Stimulated activated CD4-positive, alpha-beta T cell treated with anti-CD3 and anti-CD28 coated beads, Interleukin-4, amount 100 ng/mL, for 4 hours (primary cell): Measurements from ENCODE around the gene PLA2R1.
"Not testable (repeated sequence)": the region's sequence is repeated elsewhere in the genome, so short reads cannot be mapped to it uniquely, and the experiment has no call there.

ENCODE experiments used
- DNase-seq, 2 experiments: peaks; one replicate each; pipeline ENCODE4 v3.0.0-alpha.2; 2020

Gene PLA2R1

DNA sequence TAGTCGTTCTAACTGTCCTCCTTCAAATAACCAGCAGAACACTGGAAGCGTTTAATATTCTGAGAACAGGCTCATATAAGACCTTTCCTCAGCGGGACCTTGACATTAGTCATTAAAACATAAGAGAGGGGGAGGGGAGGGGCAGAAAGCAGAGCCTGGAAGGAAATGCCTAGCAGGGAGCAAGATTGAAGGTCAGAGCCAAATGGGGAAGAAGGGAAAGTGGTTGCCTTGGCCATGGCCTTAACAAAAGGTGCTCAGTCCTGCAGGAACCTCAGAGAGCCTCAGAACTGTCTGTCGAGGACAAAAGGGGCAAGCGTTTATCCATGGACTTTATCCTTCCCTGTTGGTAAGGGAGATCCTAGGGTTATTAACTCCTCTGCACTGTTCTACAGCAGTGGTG, 856 bp upstream of the PLA2R1 start:
- DNase-seq, result no peak

DNA sequence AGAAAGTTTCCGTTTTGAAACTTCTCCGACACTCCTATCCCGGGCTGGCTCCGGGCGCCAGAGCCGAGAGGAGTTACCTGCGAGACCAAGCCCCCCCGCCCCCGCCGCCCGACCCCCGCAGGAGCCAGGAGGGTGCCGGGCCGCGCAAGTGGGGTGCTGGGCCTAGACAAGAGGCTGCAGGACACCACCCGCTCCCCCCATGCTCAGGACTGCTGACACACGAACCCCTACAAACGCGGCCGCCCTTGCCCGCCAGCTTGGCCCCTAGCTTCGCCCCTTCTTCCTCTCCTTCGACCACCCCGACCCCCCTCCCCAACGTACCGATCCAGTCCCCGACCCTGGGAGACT, 497 bp downstream of the PLA2R1 start:
- DNase-seq, result no peak

DNA sequence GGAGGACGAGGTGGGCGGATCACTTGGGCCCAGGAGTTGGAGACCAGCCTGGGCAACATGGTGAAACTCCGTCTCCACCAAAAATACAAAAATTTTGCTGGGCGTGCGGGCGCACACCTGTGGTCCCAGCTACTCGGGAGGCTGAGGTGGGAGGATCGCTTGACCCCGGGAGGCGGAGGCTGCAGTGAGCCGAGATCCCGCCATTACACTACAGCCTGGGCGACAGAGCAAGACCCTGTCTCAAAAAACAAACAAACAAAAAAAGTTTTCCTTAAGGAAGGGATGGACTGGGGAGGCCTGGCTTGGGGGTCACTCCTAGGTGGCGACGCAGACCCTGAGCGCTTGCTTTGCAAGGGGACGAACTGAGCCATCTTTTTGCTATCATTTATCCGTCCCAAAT, 882 bp downstream of the PLA2R1 start:
- no peak for DNase-seq

DNA sequence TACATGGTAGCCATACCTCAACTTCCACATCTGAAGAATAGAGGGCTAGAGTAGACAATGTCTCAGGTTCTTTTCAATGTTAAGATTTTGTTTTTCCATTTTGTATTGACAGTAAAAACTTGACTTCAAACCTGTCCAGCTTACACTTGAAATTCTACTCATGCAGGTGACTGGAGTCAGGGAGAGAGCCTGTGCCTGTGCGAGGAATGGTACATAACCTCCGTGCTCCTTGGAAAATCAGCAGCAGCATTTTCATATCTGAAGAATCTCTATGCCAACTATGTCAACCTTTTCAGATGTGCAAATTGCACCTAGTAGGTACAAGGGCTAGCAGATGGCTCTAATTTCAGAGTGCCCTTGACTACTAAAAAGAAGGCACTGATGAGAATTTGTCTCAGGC, 2.1 kb downstream of the PLA2R1 start:
- no peak for DNase-seq

DNA sequence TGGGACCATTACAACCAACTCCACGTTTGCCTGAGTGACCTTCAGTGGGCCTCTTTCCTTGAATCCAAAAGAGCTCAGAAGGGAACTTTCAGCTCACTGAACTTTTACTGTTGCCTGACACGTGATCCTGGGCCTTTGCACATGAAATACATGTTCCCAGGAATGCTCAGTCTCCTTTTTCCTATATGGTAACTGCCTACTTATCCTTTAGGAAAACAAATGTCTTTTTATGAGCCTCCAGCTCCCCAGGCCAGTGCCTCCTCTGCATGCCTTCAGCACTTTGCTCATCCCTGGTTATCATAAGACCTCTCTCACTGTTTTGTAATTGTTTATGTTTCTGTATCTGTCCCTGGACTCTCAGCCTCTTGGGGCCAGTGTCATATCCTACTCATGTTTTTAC, 5.1 kb downstream of the PLA2R1 start:
- no peak for DNase-seq

DNA sequence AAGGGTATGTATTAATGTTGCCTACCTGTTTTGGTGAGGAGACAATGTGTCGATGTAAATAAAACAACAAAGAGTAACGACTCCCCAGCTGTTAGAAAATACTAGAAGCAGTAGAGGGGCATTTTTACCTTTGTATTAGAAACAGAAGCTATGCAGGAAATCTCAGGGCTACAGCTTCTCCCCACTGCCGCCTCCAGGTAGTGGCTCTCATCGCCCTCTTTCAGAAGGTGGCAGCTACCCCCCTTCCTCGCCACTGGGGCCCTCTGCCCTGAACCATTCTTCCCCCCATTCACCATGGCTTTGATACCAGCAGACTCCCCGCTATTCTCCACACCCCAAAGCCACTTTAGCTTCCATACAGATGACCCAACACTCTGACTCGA, 6.7 kb downstream of the PLA2R1 start:
- no peak for DNase-seq

DNA sequence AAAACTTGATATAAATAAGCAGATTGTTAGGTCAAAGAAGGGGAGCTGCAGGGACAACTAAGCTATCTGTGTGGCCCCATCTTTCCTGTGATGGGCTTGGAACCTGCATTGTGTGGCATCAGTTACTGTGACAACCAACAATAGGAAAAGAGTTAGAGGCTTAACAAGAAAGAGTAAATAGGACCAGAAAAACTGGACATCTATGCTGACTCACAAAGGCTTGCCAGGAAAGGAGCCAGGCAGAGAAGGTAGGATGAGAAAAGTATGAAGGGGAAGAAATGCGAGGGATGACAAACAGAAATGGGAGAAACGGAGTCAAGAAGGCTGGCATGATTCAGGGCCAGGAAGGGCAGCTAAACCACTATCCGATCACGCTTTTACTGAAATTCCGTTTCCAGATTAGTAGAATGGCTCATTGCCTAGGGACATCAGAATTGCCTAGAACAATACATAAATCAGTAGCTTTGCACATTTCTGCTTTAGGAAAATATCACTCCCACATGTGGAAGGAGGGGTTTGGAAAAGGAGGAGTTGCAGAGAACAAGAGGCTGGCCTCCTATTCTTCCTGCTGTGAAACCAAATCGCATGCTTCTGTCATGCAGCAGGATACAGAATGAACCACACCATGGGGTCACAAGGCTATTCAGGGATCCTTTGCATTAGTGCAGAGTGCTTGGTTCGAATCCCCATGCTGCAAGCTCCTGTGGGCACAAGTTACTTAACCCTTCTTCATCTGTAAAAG, 7.3 kb downstream of the PLA2R1 start:
- DNase-seq, result no peak

DNA sequence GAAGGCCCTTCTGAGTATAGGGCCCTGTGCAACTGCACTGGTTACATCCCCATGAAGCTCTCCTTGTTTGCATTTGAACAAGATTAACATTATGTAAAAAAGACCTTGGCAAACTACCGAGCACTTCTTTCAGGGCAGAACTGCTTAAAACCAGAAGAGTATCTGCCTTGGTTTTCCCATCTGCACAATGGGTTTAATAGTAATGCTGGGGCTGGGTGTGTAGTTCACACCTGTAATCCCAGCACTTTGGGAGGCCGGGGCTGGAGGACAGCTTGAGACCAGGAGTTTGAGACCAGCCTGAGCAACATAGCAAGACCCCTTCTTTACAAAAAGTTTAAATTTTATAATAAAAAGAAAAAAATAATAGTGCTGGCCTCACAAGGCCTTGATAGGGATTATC, 8.5 kb downstream of the PLA2R1 start:
- DNase-seq, result no peak

DNA sequence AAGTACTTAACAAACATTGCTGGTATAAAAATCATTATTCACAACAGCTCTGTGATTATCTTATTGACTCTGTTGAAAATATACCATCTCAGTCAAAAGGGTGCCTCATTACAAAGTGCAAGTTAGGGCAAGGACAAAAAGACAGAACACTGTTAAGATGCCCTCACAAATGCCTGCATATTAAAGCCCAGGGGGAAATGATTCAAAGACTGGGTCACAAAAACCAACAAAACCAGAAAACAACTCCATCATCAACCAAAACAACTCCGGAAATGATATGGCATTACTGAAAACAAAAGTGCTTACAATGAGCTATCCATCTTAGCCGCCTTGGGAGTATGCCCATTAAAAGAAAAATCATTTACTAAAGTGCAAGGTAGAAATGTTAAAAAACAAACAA, 9.9 kb downstream of the PLA2R1 start:
- no peak for DNase-seq

DNA sequence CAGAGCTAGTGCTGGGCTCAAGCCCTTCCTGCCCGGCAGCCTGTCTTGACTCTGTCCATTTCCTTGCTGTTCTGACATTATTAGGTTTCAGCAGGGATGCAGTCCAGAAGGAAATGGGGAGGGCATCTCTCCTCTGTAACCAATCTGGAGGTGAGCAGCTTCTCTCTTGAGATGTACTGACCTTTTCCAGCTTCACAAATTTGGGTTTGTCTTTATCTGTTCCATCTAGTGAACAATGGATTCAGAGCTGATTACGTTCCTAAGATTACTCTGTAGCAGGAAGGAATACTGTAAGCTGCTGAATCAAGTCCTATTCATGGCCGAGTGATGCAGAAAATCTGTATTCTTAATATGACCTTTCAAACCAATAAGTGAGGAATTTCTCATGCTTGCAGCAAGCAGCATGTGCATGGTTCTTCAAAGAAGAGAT, 11.0 kb downstream of the PLA2R1 start:
- no peak for DNase-seq

DNA sequence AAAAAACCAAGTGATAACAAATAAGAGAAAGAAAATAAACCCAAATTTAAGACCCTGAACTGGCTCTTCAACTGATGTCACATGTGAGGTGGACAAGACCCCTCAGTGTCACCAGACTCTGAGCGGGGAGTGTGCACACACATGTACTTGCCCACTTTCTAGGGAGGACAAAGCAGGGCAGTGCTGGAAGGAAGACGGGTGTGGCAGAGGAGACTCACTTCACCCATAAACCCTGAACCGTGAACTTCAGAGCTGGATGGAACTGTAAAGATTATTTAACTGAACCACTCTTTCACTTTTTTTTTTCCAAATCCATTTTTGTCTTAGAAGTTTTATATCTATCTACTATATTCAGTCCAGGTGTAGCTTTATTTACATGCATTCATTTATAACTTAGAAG, 12.3 kb downstream of the PLA2R1 start:
- DNase-seq, result no peak

DNA sequence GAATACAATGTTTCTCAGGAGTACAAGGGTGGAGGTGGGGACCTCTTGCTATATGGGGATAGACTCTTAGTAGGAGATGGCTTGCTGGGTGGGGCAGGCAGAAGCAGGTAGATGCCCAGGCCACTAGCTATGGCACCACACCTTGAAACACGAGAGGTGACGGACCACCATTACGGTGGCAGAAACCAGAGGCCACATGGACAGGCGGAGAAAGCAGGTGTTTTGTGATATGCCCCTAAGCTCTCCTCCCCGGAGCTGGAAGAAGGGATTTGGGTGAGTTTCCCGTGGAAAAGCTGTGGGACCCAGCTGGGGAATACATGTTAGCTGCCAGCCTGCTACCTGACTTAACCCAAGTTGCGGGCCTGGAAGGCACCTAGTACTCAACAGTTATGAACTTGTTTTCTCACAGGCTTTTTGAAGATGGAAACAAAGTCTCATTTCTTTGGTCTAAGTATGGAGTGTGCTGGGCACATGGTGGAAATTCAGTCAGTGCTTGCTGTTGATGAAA, 16.7 kb downstream of the PLA2R1 start:
- DNase-seq, result no peak

DNA sequence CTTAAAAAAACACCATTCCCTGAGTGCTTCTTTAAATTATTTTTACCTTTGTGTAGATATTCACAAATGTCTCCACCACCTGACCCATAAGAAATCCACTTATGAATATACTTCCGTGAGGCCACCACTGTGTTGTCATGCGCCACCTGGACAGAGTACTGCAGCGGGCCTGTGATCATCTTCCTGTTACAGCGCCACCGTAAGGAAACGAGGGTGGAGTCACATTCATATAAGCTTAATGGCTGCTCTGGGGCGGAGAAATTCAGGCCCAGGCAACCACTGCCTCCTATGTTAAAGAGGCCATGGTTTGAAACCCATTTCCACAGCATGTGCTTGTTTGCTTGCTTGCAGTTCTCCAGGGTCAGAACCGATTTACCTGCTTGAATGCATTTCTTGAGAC, 17.7 kb downstream of the PLA2R1 start:
- DNase-seq, result no peak

DNA sequence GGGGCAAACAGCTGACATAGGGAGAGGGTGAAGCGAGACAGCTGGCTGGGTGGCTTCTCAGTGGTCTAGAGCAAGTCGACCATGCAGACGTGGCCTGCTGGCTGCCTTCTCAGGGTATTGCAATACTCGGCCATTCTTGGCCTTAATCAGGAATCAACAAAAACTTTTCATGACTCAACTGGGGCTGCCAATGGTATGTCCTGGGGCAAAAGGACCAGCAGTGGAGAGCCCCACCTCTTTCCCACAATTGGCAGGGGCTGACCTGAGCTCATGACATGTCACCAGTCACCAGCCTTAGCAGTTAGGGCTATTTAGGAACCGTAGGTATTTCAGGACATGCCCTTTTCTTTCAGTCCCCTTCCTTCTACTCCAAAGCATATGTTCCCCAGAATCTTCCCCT, 19.1 kb downstream of the PLA2R1 start:
- DNase-seq, result no peak

DNA sequence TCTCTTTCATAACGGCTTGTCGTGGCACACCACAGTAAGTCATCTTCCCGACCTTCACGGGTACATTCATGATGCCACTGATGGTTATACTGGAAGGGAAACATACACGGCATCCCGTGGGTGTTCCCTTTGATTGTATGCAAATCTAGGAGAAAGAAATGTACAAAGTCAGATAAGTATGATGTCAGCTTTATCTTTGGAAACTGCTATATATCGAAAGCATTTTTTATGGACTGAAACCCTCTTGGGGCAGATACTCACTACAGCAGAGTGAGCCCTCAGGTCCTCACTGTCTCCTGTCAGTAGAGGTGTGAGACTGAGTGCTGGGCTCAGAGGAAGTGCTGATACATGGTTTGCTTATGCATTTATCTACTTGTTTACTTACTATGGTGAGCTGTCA, 20.4 kb downstream of the PLA2R1 start:
- DNase-seq, result no peak

DNA sequence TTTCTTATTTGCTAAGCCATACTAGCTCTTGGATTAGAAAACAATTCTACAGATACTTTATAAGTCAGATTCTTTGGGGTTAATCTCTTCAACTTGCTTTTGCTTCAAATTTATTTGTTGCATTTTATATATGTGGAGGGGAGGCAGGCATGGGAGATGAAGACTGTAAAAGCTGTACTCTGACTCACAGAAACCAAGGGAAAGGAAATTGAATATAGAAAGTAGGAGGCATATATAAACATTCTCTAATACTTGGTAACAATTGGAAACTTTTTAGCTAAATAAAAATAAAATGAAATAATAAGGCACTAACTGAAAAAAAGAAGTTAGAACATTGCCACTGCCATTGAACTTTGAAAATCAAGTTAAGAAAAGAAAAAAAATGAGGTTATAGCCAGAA, 21.3 kb downstream of the PLA2R1 start:
- no peak for DNase-seq

DNA sequence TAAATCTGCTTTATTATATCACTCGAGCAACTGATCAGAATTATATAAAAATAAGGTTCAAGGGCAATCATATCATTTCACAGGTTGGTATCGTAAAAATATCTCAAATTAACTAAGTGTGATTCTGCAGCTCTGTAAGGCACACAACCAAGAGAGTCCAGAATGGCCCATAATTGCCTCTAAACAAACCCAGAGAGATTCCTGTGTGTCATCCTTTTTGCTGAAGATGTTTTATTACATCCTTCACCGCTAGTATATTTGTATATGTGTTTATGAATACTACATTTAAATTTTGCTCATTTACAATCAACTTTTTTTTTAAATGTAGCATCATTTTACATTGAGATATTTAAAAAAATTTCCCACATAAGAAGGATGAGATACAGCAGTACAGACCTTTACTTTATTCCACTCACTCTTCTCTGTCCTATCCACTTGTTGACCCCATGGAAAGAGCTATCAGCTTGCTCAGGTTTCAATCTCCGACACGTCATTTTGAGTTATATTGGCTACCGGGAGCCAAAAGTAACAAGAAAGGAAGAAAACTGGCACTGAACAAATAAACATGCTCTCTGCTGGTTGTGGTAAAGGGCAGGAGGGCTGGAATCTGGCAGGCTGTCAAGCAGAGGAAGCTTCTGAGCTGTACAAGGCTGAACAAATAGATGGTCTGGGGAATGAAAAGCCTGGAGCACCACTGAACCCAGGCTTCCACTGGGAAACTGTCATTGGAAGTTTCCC, 23.1 kb downstream of the PLA2R1 start:
- DNase-seq, result no peak

DNA sequence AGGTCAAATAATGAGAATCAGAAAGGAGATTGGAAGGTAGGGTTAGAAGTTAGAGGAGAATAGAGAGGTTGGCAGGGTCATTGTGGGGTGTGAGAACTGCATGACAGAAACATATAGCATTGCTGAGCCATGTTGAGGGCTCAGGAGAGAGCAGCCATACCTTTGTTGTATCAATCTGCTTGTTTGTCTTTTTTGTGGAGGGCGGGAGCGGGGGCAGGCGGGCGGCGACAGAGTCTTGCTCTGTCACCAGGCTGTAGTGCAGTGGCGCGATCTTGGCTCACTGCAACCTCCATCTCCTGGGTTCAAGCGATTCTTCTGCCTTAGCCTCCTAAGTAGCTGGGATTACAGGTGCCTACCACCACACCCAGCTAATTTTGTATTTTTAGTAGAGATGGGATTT, 23.8 kb downstream of the PLA2R1 start:
- not testable (repeated sequence) for DNase-seq

DNA sequence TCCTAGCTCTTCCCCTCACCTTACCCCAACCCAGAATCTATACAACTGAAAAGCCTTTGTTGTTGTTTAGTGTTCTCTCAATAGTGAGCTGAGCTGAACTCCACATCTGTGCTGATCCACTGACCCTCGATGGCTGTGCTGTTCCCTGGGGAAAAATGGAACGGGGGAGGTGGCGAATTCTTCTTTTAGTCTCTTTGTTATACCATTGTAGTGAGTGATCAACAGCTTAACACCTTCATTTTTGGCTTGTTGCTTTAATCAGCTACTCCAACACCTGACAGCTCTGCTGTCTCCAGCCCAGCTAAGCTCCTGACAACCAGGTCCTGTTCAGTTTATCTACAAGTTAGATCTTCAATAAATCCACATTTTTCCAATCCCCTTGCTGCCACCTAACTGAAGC, 25.7 kb downstream of the PLA2R1 start:
- DNase-seq, result no peak

DNA sequence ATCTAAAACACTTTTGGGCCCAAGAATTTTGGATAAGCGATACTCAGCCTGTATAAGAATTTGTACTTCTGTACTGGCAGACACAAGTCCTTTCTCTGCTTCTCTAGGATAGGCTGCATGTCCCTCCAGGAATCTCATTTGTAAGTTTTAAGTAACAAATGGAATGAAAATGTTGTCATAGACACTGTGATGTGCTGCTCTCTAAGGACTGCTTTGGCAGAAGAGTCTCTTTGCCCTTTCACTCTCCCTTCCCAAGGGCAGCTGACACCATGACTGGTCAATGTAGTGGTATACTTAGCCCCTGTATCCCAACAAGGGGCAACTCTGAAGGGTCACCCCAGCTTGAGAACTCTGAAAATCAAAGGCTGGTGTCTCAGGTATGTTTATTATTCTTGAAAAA, 27.3 kb downstream of the PLA2R1 start:
- DNase-seq, result no peak

DNA sequence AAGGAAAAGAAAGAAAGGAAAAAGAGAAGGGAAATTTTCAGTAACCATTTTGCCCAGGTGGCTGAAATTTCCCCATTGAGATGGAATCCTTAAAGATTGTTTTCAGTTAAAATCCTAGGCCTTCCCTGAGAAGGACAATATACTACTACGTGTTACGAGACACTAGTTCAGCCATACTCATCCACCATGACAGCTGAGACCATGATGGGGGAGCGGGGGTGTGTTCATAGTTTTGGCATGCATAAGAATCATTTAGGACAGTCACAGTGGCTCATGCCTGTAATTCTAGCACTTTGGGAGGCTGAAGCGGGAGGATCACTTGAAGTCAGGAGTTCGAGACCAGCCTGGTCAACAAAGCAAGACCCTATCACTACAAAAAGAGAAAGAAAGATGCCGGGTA, 28.0 kb downstream of the PLA2R1 start:
- DNase-seq, result no peak

DNA sequence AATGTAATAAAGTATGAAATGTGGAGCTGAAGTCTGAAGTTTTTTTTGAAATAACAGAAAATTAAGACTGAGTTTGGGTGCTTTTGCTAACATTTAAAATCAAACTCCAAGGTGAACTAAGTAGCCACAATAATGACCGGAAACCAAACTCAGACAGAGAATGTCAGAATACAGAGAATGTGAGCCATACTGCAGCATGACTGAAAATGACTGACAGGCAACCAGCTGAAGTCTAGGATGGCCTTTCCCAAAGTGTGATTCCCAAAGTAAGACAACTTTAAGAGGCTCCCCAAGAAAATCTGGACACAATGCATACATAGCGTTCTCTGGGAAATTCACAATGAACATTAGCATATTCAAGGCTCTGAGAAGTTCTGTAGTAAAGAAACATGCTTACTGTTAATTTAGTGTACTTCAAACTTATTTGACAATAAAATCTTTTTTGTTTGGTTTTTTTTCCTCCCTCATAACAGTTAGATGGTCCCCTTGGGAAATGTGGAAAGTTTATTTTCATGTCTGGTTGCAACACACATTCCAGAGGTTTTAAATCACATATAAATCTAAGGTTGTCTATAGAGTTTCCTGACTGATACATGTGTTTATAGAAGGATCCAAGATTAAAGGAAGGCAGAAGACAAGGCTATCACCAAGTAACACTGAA, 28.6 kb downstream of the PLA2R1 start:
- no peak for DNase-seq

DNA sequence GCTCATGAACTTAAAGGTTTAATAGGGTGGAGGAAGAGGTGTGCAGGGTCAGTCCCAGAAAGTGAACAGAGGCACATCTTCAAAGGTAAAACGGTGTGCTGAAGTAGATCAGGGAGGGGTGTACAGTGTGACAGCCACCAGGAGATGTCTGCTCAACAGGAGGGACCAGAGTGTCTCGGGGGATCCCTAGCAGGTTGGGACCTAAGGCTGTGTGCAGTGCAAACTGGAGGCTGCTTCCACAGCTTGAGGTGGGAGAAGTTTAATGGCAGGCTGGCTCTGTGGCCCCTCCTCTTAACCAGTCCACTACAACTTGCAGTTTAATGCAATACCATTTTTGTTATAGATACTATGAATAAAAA, 33.2 kb downstream of the PLA2R1 start:
- no peak for DNase-seq
